HTR-8/SVneo (cell line): Measurements from ENCODE around the gene MACROH2A1.

Source experiments
- DNase-seq: peaks from one replicate; pipeline ENCODE4 v3.0.0; 2011; ENCODE audit warnings: low spot score, mixed read lengths; ENCODE audit not compliant: insufficient read length
- FAIRE-seq: peaks from 2 replicates; lab custom pipeline; 2011; peaks lifted over from hg19 to GRCh38; lab: Jason Lieb, UNC

The MACROH2A1 gene

DNA sequence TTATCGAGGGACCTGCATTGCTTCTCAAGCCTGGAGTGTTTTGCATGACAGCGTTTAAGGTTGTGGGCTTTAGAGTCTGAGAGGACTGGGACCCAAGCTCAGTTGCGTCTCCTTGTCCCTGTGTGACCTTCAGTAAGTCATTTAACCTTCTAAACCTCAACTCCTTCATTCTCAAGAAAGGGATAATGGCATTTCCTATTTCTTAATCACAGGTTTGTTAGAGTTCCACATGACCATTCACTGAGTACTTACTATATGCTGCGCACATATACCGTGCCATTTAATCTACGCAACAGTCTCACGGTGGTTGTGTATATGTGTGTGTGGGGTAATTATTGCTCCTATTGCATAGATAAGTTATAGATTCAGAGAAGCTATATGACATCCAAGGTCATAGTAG, 76.3 kb downstream of the MACROH2A1 start:
- DNase-seq (no peak), FAIRE-seq (no peak)

DNA sequence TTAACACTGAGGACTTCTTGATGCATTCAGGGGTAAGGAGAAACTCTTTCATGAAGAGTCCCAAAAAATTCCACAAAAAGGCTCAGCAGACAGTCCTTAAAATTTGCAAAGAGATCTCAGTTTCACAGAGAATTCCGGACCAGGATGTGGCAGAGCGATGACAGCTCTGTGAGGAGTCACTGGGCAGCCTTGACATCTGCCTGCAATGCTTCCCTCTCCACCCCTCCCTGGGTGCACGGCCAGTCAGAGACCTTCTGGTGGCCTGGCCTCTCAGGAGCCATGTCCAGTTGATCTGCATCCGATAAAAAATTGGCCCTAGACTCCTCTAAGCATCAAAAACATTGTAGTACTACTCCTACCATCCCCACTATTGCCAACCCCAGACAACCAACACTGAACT, 76.8 kb downstream of the MACROH2A1 start:
- FAIRE-seq (no peak), DNase-seq (no peak)

DNA sequence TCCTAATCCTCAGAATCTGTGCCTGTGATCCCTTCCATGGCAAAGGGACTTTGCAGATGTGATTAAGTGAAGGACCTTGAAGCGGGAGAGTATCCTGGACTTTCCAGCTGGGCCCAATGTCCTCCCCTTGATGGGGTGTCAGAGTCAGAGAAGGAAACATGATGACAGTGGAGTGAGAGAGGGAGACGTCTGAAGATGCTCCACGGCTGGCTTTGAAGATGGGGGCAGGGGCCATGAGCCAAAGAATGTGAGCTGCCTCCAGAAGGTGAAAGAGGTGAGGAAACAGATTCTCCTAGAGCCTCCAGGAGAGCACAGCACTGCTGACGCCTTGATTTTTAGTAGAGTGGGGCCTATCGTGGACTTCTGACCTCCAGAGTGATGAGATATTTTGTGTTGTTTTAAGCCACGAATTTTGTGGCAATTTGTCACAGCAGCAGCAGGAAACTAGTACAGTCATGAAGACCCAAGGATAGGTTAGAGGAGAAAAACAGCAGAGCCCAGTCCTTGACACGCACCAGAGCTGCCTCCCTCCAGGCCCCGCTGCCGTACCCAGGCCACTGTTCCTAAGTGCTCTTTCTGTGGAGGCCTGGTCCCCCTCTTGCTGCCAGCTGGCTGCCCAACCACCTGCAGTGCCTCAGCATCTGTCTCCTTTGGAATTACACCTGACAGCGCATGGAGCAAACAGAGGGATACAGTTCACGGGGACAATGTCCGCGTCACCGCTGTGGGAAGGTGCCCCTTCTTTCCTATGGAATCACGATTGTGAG, 78.1 kb downstream of the MACROH2A1 start:
- DNase-seq: no peak
- no peak for FAIRE-seq

DNA sequence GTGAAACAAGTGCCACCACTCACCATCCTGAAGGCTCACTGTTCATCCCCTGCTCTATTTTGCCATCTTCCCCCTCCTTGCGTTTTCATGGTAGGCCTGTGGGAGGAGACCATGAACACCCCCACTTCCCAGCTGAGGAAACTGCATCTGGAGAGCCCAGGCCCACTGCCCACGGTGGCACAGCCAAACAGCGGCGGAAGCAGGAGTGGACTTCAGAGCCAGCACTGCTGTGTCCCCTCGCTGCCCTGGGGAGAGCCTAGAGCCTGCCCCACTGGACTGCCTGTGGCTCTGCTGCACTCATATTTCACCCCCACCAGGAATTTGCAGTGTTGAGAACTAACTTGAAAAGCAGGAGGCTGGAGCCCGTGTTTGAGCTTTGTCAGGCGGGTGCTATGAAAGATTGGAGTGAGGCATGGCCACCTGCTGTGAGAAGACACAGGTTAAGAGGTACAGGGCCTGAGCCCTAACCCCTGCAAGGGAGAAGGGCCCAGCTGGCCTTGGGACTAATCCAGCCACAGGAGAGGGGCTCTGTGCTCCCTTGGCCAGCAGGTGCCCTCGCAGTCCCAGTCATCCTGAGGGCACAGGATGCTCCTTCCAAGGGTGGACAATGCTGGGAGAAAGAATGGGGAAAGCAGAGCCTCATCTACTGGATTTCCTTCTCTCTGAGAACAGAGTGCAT, 79.0 kb downstream of the MACROH2A1 start:
- DNase-seq: no peak
- no peak for FAIRE-seq

DNA sequence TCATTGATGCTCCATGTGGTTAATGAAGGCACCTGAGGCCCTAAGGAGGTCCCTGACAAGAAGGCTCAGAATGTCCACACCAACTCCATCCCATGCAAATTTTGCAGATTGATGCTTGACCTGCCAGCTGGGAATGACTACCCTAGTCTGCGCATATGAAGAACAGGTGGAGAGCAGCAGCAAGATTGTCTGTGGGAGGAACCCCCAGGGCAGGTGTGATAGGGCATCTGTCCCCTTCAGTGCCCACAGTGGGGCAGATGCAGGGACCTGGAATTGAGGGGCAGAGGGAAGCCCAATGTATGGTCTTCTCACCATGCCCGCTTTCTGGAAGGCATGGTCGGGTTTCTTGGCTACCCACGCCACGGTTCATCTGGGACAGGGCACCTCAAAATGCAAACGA, 79.6 kb downstream of the MACROH2A1 start:
- DNase-seq: no peak
- FAIRE-seq: no peak

DNA sequence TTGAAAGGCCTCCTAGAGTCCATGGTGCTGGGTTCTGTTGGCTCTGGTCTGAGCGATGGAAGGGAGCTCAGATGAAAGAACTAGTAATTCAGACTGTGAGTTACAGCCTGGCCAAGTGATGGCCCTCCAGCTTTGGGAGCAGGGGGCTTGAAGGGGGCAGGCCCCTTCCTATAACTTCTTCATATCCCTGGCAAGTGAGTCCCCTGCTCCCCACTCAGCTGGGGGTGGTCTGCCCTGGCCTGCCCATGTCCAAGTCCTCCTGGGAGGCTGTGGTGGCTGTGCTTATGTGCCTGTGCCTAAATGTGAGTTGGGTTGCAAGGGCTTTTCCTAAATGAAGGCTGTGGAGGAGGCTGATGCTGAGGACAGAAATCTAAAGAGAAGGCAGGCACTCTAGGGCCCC, 80.1 kb downstream of the MACROH2A1 start:
- FAIRE-seq: no peak

DNA sequence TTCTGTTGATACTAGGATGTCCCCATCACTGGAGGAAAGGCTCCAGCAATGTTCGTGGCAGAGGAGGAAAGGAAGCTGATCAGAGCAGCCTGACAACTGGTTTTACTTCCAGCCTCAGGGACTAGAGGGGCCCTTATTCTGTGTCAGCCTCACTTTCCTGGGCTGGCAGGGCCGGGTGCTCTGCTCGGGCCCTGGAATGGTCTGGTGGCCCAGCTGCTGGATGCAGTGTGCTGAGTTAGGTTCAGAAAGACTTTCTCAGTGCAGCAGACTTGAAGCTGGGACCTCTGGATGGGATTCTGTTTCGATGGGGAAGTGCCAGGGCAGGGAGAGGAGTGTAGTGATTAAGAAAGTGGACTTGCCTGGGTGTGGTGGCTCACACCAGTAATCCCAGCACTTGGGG, 81.0 kb downstream of the MACROH2A1 start:
- DNase-seq (no peak), FAIRE-seq (no peak)

More for the DNA sequence above, 80.1 kb downstream of the MACROH2A1 start:
- no peak for DNase-seq

DNA sequence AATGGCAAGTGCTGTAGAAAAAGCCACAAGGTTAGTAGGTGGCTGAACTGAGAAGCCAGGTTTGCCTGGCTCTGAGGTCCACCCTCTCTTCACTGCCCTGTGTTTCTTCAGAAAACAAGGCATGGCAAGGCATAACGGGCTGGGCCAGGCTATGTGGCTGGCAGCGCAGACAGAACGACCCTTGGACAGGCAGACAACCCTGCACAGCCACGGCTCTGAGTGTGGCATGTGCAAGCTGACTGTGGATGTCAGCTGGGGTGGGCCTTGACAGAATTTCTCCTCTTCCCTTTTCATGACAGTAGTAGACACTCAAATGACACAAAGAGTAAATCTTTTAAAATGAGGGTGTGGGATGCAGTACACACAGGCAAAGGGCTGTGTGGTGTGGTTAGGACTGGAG, 81.7 kb downstream of the MACROH2A1 start:
- FAIRE-seq (no peak), DNase-seq (no peak)

DNA sequence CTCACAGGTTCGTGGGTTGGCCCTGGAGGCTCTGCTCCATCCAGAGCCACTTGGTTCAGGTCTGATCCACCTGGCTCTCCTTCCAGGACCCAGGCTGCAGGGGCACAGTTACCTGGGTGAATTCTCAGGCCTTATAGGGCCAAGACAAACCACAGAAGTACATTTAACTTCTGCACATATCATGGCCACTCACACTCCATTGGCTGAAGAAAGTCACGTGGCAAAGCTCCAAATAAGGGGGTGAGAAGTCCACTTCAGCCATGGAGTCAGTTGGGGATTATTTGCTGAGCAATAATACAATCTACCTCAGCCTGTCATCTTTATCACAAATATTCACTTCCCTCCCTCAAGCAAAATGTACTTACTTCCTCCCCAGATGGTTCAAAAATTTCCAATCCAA, 83.6 kb downstream of the MACROH2A1 start:
- no peak for FAIRE-seq
- DNase-seq: no peak

DNA sequence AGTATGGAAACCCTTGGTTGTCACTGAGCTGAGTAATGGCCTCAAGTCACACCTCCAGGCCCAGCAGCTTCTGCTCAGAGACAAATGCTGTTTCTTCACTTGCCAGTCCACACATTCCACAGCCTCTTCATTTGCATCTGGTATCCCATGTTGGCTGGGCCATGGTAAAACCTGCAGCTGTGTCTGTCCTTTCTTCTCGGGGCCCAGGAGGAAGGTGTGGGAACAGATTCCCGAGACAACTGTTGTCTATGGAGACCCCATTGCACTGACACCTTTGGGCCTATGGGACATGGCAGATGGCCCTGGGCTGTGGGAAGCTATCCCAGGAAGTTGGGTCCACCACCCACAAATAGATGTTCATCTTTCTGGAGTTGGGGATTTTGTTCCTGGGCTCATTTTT, 85.1 kb downstream of the MACROH2A1 start:
- FAIRE-seq (no peak), DNase-seq (no peak)

DNA sequence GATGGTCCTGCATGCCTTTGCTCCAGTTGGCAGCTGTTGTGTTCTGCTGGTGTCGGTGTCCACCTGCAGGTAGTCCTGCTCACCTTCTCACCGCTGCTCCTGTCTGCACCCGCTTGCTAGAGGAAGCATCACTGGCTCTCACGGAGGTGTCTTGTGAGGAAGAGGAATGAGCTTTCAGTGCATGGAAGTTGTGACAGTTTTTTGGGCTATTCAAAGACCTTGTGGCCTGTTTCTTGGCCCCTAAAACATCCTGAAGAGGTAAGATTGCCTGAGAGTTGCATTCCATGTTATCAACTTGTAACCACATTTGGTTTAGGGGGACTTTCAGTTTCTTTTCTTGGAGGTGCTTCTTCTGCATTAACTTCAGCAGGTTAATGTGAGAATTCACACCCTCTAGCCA, 85.6 kb downstream of the MACROH2A1 start:
- FAIRE-seq: no peak
- no peak for DNase-seq

DNA sequence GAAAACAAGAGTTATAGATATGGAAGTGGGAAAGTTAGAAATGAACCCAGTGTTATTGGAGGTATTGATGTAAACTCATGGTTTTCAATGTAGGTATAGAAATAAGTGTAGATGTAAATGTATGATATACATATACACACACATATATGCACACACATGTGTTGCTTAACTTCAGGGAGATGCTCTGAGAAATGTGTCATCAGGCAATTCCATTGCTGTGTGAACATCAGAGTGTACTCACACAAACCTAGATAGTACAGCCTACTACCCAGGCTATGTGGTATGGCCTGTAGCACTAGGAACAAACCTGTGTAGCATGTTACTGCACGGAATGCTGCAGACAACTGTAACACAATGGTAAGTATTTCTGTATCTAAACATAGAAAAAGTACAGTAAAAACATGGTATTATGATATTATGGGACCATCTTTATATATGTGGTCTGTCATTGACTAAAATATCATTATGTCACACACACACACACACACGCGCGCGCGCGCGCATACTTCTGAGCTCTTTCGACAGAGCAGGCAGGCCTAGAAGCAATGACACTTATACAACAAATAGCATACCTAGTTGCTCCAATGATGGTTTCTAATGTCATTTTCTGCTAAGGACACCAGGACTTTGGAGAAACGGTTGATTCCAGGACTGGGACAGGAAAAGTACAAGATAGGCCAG, 86.6 kb downstream of the MACROH2A1 start:
- no peak for DNase-seq
- FAIRE-seq: no peak

DNA sequence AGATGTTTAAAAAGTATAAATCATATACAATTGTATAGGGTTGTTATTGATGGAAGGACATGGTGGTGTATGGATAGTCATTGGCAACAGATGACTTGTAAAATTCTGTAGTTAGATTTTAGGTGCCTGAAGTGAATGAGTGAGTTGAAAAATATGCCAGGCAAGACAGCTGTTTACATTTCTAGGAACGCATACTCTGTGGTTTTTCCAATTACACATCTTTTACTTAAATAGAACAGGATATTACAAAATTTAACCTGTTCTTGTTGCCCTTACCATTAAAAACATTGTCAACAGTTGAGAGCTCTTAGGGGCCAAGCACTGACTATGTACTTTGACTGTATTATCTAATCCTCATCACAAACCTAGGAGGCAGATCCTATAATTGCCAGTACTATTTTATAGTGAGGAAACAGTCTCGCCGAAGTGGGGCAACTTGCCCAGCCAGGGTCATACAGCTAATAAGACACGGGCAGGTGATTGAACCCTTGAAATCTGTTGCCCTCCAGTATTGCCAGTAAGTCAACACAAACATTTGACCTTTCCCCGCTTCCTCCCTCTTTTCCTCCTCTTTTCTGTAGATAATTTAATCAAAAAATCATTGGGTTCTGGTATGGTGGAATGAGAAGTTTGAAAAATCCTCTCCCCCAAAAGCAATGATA, 88.6 kb downstream of the MACROH2A1 start:
- FAIRE-seq: no peak
- no peak for DNase-seq

DNA sequence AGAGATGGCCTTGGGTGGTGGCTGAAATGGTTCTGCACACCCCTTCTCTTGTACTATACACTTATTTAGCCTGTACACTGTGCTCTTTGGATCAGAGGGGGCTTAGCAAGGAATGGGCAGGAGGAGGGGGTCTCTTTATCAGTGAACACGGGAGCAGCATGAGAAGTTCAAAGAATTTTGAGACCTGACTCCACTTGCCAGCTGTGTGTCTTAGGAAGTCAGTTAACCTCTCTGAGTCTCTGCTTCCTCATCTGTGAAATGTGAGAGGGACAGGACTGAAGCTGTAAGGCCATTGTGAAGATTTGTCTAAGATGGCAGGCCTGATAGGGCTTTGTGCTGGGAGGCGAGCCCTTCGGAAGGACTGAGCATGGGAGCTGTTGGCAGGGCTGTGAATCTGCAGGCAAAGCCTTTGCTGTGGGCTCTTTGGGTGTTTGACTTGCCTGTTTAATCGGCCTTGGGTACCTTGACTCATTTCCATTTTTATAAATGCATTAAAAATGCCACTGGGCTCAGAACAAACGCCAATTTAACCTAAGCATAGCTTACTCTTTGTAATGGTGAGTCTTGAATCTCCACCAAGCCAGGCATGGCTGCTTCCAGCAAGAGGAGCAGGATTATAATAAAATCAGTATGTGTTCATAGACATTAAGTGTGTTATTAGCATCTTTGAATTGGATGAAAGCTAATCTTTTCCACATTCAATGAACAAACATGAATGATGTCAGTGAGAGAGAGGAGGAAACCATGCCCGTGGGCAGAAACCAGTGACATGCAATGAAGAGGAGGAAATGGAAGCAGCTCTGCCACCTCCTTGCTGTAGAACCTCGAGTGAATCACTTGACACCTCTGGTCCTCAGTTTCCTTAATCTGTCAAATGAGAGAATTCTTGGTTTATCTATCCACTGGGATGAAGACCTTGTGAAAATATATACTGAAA, 89.4 kb downstream of the MACROH2A1 start:
- no peak for DNase-seq
- no peak for FAIRE-seq

DNA sequence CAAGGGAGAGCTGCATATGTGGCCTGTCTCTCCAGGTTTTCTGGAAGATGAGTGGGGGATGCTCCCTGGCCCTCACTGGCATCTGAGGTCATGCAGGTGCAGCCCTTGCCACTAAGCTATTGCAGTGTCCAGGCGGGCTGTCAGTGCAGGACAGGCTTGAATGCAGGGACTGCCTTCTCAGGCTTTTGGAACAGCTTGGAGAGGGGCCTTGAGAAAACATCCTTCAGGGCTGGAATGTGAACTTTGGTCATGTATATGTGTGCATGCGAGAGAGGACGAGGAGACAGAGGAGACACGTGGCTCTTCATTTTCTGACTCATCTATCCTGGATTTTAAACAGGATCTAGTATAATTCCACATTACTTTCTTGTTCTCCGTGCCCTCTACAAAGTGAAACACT, 90.3 kb downstream of the MACROH2A1 start:
- FAIRE-seq: no peak
- DNase-seq: peak; percentile 63

DNA sequence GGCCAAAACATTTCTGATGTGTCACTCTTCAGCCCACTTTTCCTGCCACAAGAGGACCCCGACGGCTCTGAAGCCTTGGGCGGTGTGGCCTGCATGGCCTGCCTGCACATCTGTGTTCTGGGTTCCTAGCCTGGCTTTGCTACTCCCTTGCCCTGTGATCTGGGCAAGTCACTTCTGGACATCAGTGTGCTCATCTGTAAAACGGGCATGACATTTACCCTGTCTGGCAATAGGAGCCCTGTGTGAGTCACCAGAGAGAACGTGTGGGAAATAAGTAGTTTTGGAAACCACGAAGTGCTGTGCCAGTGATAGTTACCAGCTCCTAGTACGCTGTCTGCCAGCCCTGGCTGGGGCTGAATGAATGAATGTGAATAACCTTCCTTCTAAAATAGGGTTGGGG, 90.8 kb downstream of the MACROH2A1 start:
- FAIRE-seq (no peak), DNase-seq (no peak)

DNA sequence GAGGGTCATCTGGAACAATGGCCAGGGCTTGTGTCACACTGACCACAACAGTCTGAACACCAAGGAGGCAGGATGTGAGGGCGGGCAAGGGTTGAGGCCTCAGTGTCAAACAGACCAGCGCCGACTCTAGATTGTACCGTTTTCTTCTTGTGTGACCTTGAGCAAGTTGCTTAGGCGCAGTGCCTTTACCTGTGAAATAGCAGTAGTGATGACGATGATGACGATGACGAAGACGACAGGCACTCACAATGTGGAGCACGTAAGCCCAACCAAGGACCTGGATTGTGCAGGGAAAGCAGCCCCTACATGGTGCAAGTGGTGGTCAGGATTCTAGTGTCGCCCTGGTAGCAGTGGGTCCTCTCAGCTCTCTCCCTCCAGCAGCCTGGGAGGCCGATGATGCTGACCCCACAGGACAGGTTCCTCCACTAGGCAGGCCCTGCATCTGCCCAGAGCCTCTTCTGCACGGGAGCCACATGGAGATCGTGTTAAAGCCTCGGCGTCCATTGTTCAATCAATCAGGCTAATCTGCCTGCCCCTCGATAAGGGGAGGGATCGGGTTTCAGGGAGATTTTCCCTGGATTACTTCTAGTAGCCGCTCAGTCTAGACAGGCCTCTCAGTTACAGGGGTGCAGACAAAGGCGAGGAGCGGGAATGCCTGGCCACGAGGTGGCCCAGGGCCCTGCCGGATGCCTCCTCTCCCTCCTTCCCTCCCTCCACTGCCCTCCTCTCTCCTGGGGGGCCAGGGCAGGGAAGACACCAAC, 91.7 kb downstream of the MACROH2A1 start:
- DNase-seq (no peak), FAIRE-seq (no peak)

DNA sequence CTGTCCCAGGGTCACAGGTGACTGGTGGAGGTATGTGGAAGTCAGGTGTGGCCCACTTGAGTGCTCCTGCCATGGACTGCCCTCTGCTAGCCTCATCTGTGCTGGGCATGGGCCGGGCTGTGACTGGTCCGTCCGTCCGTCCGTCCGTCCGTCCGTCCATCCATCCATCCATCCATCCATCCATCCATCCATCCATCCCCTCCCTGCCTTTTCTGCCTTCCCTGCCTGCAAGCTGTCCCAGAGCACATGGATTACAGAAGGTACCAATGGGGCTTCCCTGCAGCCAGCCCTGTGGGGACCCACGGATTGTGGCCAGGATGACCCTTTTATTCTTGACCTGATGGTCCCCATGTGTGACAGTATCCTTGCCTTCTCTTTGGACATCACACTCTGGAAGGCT, 92.5 kb downstream of the MACROH2A1 start:
- FAIRE-seq: no peak
- DNase-seq: no peak
